NB4 (cell line): Measurements from ENCODE around the gene C14orf132.

Experiments used
- DNase-seq: peaks from one replicate; pipeline ENCODE4 v3.0.0; 2010; ENCODE audit warnings: low read depth
- H3K4me3 ChIP-seq: one replicate; pipeline ENCODE4 v1.5.1; 2011; ENCODE audit warnings: mild to moderate bottlenecking, low read depth, low read length, moderate library complexity
- CTCF ChIP-seq: IDR thresholded peaks from one replicate; pipeline ENCODE4 v1.5.1; 2012; ENCODE audit warnings: low read depth, low read length
- MAX ChIP-seq: IDR thresholded peaks from 2 replicates; pipeline ENCODE4 v1.6.1; 2011; ENCODE audit warnings: low read depth, low read length
- MYC ChIP-seq: IDR thresholded peaks from 2 replicates; pipeline ENCODE4 v1.6.1; 2011; ENCODE audit warnings: low read depth, low read length
- POLR2A ChIP-seq: IDR thresholded peaks from 2 replicates; pipeline ENCODE4 v1.6.1; 2011; ENCODE audit warnings: mild to moderate bottlenecking; ENCODE audit not compliant: insufficient read length; ENCODE audit errors: extremely low read depth

The C14orf132 gene

DNA sequence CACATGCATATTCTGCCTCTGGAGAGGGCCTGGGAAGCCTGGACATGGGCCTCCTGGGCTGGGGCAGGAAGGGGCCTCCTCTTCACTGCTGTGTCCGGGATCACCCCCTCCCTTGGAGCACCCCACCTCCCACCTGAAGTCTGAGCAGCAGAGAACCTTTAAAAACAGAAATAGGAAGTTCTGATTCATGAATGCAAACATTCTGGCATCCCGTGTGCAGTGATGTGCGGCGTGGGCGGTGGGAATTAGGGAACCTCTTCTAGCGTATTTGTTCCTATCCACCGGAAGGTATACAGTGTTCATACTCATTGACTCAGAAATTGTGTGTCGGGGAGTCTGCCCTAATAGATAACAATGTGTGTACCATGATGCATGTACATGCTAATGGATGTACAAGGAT, 46.2 kb downstream of the C14orf132 start:
- H3K4me3 ChIP-seq = no peak overlapping the region
- no peak for TF ChIP-seq CTCF
- TF ChIP-seq POLR2A = no peak
- no peak for TF ChIP-seq MAX
- TF ChIP-seq MYC = no peak
- no peak for DNase-seq

- TF ChIP-seq MYC = no peak
- no peak for TF ChIP-seq POLR2A
- TF ChIP-seq CTCF = no peak
- TF ChIP-seq MAX = no peak
- H3K4me3 ChIP-seq = no peak overlapping the region
- DNase-seq = no peak
Observed at GRCh38 chr14:96086032-96086431, 46.9 kb downstream of the C14orf132 start.

DNA sequence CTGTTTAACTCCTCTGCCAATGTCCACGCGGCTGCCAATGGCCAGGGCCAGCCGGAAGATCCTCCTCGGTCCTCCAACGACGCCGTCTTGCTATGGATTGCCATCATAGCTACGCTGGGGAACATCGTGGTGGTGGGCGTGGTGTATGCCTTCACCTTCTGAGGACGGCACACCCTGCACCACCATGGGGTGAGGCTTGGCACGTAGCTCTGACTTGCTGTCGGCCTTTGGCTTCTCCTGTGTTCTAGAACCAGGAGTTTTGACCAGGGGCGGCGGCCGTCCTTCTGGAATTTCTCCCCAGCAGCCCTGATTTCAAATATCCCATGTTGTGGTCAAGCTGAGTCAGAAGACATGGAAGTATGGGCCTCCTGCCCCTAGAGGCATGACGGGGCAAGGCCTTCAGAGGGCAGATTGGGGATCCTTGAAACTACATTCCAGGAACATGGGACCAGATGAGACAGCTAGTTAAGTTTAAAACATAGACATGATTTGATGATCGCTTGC, 47.5 kb downstream of the C14orf132 start:
- H3K4me3 ChIP-seq = no peak overlapping the region
- TF ChIP-seq MAX (no peak), POLR2A (no peak), MYC (no peak), CTCF (no peak)
- DNase-seq = no peak

DNA sequence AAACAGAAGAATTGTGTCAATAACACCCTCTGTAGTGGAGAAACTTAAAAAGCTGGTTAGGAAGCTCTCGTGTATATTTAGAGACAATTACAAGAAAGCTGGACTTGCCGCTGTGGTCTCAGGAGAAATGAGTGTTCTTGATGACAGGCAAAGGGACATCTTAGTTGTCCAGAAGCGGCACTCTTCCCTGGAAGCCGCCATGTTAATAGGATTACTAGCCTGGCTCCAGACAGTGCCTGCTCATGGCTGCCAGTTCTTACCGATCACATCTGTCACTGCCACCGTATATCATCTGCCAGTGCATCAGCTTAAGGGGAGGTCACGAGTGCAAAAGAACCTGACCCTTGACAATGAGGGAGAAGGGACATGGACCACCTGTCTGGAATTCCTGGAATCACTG, 48.9 kb downstream of the C14orf132 start:
- TF ChIP-seq MYC = no peak
- no peak for TF ChIP-seq MAX
- no peak for TF ChIP-seq CTCF
- no peak for TF ChIP-seq POLR2A
- H3K4me3 ChIP-seq = no peak overlapping the region
- DNase-seq = no peak

DNA sequence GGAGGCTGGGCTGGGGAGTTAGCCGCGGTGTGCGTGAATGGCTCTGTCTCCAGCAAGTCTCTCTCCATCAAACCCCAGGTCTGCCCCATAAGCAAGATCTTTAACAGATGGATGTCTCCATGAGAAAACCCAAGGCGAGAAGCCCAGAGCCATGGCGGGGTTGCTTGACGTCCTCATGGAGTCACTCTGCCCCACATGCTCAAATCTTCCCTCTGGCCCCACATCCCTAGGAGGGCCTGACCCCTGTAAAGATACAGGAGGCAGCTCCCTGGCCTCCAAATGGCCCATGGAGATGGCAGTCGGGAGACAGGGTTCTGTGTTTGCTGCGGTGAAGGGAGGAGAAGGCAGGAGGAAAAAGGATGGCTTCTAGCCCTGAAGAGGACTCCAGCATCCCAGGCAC, 49.3 kb downstream of the C14orf132 start:
- H3K4me3 ChIP-seq = no peak overlapping the region
- TF ChIP-seq MYC = no peak
- TF ChIP-seq MAX = no peak
- TF ChIP-seq POLR2A = no peak
- no peak for TF ChIP-seq CTCF
- no peak for DNase-seq

- no peak for DNase-seq
- H3K4me3 ChIP-seq = no peak overlapping the region
- TF ChIP-seq MAX (no peak), CTCF (no peak), POLR2A (no peak), MYC (no peak)
Observed at GRCh38 chr14:96088911-96089310, 49.7 kb downstream of the C14orf132 start.
